ENCODE measurements around the gene MTREX. TPM values are rescaled to one million over a fixed set of nuclear protein-coding genes. Genes with fewer than 3 reads are reported as not detected.

The MTREX gene
- total RNA-seq, 1 experiment from 2014 or later = 25.6 TPM

DNA sequence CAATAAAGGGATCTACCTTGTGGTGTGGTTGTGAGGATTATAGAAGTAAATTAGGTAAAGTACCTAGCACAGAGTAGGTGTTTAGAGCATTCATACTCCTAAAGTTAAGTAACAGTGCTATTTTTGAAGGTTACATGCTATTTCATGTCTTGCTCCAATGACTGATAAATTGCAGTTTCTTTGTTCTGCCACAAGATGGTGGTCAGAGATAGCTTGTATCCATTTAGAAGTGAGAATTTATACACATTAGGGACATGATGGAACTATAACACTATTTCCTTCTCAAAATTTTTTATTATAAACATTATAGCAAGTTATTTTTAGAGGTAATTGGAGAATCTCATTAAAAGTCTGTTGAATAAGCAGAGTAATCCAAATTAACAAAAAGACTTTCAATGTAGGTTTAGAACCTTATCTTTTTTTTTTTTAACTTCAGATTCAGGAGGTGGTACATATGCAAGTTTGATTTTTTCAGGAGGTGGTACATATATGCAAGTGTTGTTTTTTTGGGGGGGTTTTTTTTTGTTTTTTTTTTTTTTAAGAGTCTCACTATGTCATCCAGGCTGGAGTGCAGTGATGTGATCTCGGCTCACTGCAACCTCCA is 17.1 kb downstream of the MTREX start:
- Histone ChIP-seq H3K27ac (ENCODE audit: low read length) (no peak overlapping the region), H2AFZ (ENCODE audit: low read length) (no peak overlapping the region), H3K4me2 (ENCODE audit: low read length) (no peak overlapping the region), H3K4me1 (ENCODE audit: insufficient read depth, low read length) (no peaks in the 10 kb centered on the region; the same call in 1 of the 2 replicates), H3K9me3 (ENCODE audit: low read length) (no peaks in the 10 kb centered on the region), H4K20me1 (ENCODE audit: low read length) (no peaks in the 10 kb centered on the region), H3K79me2 (ENCODE audit: low read length) (peaks cover 24% of the 10 kb centered on the region), H3K9ac (ENCODE audit: low read length) (no peak overlapping the region), H3K27me3 (ENCODE audit: low read length) (no peaks in the 10 kb centered on the region), H3K9me2 (replicated peaks; ENCODE audit: low read length) (no peaks in the 10 kb centered on the region), H3K36me3 (ENCODE audit: low read depth, low read length) (peaks cover 7% of the 10 kb centered on the region; the same call in 1 of the 2 replicates), H3K4me3 (ENCODE audit: low read length) (no peak overlapping the region), H3F3A (ENCODE audit: low read length, unreplicated experiment) (no peaks in the 10 kb centered on the region)
- CTCF ChIA-PET = interaction anchor here (0.7 kb wide), 1 partner anchor 90 kb away, joined by 7 read pairs; no protein-coding TSS in a partner anchor
- BruUV-seq (replicated peaks) = no TSS peak
- no peak for TF ChIP-seq EZH2phosphoT487 (IDR thresholded peaks at IDR 0.05; ENCODE audit: borderline replicate concordance, low read length)
- TF ChIP-seq EZH2 (IDR thresholded peaks at IDR 0.05; ENCODE audit: low read length, unreplicated experiment) = no peak
- TF ChIP-seq, protein P1, sequence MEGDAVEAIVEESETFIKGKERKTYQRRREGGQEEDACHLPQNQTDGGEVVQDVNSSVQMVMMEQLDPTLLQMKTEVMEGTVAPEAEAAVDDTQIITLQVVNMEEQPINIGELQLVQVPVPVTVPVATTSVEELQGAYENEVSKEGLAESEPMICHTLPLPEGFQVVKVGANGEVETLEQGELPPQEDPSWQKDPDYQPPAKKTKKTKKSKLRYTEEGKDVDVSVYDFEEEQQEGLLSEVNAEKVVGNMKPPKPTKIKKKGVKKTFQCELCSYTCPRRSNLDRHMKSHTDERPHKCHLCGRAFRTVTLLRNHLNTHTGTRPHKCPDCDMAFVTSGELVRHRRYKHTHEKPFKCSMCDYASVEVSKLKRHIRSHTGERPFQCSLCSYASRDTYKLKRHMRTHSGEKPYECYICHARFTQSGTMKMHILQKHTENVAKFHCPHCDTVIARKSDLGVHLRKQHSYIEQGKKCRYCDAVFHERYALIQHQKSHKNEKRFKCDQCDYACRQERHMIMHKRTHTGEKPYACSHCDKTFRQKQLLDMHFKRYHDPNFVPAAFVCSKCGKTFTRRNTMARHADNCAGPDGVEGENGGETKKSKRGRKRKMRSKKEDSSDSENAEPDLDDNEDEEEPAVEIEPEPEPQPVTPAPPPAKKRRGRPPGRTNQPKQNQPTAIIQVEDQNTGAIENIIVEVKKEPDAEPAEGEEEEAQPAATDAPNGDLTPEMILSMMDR (conservative IDR thresholded peaks at IDR 0.05; ENCODE audit: low read depth, low read length) = peak; percentile 52
- DNase-seq = peak; percentile 16
- POLR2A ChIA-PET (ENCODE audit: unreplicated experiment) = no interaction called here
- intact Hi-C loops (cut with micrococcal nuclease) = no loop called here
- ATAC-seq = no peak

DNA sequence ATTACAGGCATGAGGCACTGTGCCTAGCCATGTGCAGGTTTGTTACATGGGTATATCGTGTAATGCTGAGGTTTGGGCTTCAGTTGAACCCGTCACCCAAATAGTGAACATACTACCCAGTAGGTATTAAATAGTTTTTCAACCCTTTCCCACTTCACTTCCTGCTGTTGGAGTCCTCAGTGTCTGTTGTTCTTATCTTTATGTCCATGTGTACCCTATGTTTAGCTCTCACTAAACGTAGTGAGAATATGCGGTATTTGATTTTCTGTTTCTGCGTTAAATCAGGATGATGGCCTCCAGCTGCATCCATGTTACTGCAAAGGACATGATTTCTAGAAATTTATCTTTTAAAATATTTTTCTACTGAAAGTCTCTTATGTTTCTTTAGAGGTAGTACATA is 17.8 kb downstream of the MTREX start:
- H3F3A ChIP-seq (ENCODE audit: low read length, unreplicated experiment) = no peaks in the 10 kb centered on the region
- ATAC-seq (no peak), DNase-seq (no peak)
- no peaks in the 10 kb centered on the region for H3K9me3 ChIP-seq (ENCODE audit: low read length)
- no peaks in the 10 kb centered on the region; the same call in 1 of the 2 replicates for H3K4me1 ChIP-seq (ENCODE audit: insufficient read depth, low read length)
- BruUV-seq (replicated peaks) = no TSS peak
- no peak overlapping the region for H2AFZ ChIP-seq (ENCODE audit: low read length)
- H3K4me3 ChIP-seq (ENCODE audit: low read length) = no peak overlapping the region
- no peak overlapping the region for H3K9ac ChIP-seq (ENCODE audit: low read length)
- H3K27ac ChIP-seq (ENCODE audit: low read length) = no peak overlapping the region
- ChIA-PET CTCF (interaction anchor here (0.7 kb wide), 1 partner anchor 91 kb away, joined by 7 read pairs; no protein-coding TSS in a partner anchor), POLR2A (ENCODE audit: unreplicated experiment) (no interaction called here)
- peaks cover 10% of the 10 kb centered on the region; the same call in 1 of the 2 replicates for H3K36me3 ChIP-seq (ENCODE audit: low read depth, low read length)
- H3K79me2 ChIP-seq (ENCODE audit: low read length) = peaks cover 17% of the 10 kb centered on the region
- intact Hi-C loops (cut with micrococcal nuclease) = no loop called here
- TF ChIP-seq EZH2 (IDR thresholded peaks at IDR 0.05; ENCODE audit: low read length, unreplicated experiment) (no peak), EZH2phosphoT487 (IDR thresholded peaks at IDR 0.05; ENCODE audit: borderline replicate concordance, low read length) (no peak)
- TF ChIP-seq, protein P1 (conservative IDR thresholded peaks at IDR 0.05; ENCODE audit: low read depth, low read length) = no peak
- H3K27me3 ChIP-seq (ENCODE audit: low read length) = no peaks in the 10 kb centered on the region
- no peak overlapping the region for H3K4me2 ChIP-seq (ENCODE audit: low read length)
- H4K20me1 ChIP-seq (ENCODE audit: low read length) = no peaks in the 10 kb centered on the region
- no peaks in the 10 kb centered on the region for H3K9me2 ChIP-seq (replicated peaks; ENCODE audit: low read length)

DNA sequence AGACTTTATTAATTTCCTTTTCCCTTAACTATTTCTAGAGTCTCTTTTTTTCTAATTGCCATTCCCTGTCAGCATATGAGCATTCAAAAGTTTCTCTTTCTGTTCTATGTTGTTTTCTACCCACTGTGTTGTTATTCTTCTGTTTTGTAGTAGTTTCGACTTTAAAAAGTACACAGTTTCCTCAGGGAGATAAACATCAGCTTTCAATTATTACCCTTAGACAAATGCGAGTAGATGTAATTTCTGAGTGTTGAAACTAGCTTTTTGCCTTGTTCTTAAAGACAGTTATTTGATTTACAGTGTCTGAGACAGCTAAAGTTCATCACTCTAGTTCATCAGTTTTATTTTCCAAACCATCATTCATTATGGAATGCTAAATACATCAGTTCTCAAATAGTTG is 19.5 kb downstream of the MTREX start:
- Histone ChIP-seq H2AFZ (ENCODE audit: low read length) (no peak overlapping the region), H3K4me2 (ENCODE audit: low read length) (no peak overlapping the region), H3K36me3 (ENCODE audit: low read depth, low read length) (peaks cover 10% of the 10 kb centered on the region; the same call in 1 of the 2 replicates), H3K79me2 (ENCODE audit: low read length) (peaks cover 3% of the 10 kb centered on the region; the same call in 1 of the 2 replicates), H3F3A (ENCODE audit: low read length, unreplicated experiment) (no peaks in the 10 kb centered on the region), H3K27ac (ENCODE audit: low read length) (no peak overlapping the region), H3K9me3 (ENCODE audit: low read length) (no peaks in the 10 kb centered on the region), H3K9ac (ENCODE audit: low read length) (no peak overlapping the region), H4K20me1 (ENCODE audit: low read length) (no peaks in the 10 kb centered on the region), H3K9me2 (replicated peaks; ENCODE audit: low read length) (no peaks in the 10 kb centered on the region), H3K4me1 (ENCODE audit: insufficient read depth, low read length) (no peaks in the 10 kb centered on the region), H3K4me3 (ENCODE audit: low read length) (no peak overlapping the region), H3K27me3 (ENCODE audit: low read length) (no peaks in the 10 kb centered on the region)
- ATAC-seq (no peak), DNase-seq (no peak)
- POLR2A ChIA-PET (ENCODE audit: unreplicated experiment) = no interaction called here
- TF ChIP-seq EZH2 (IDR thresholded peaks at IDR 0.05; ENCODE audit: low read length, unreplicated experiment) (no peak), EZH2phosphoT487 (IDR thresholded peaks at IDR 0.05; ENCODE audit: borderline replicate concordance, low read length) (no peak)
- TF ChIP-seq, protein P1 (conservative IDR thresholded peaks at IDR 0.05; ENCODE audit: low read depth, low read length) = no peak
- intact Hi-C loops (cut with micrococcal nuclease) = no loop called here
- no TSS peak for BruUV-seq (replicated peaks)
- CTCF ChIA-PET = no interaction called here
